Panc1 (cell line): ENCODE measurements around the gene CEP192.

Source experiments
- CTCF ChIP-seq: fragments of 450-650 bp; IDR thresholded peaks from 2 replicates; pipeline ENCODE4 v1.5.1; 2017; ENCODE audit warnings: mild to moderate bottlenecking
- SIN3A ChIP-seq: IDR thresholded peaks from 2 replicates; pipeline ENCODE4 v1.6.1; 2012; ENCODE audit warnings: low read depth, mild to moderate bottlenecking, low read length, moderate library complexity, borderline replicate concordance; ENCODE audit not compliant: insufficient read depth

DNA sequence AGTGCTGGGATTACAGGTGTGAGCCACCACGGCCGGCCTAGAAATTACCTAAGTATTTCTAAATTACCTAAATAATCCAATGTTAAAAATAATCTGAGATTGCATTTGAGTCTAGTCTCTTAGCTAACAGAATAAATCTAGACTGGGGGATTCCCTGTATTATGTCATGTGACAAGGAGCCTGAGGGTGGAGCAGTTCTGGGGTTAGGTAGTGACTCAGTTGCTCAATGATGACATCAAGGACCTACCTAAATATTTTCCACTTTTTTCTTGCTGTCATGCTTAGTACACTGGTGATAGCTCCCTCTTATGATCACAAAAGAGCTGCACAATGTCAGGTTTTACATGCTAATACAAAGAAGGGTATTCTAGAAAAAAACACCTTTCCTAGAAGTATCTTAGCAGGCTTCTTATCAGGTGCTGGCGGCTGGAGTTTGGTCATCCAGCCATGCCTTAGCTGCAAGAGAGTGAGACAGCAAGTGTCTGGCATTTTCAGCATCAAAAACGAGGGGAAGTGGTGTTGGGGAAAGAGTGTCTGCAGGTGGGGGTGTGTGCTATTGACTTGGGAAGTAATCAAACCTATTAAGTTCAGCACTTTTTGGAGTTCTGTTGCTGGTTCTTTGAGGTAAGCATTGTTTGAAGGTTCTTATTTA, 17.5 kb upstream of the CEP192 start:
- TF ChIP-seq CTCF (no peak), SIN3A (no peak)
